H1 (cell line): ENCODE measurements around the gene TEX28. TPM values are rescaled to one million over a fixed set of nuclear protein-coding genes. Genes with fewer than 3 reads are reported as not detected.

ENCODE experiments used
- ATF3 ChIP-seq: IDR thresholded peaks from 2 replicates; pipeline ENCODE4 v1.6.1; 2011; ENCODE audit warnings: low read depth, mild to moderate bottlenecking, low read length; ENCODE audit not compliant: insufficient read depth
- CHD2 ChIP-seq: IDR thresholded peaks from 2 replicates; pipeline ENCODE4 v1.6.1; 2012; ENCODE audit warnings: low read length, improper control_type of control experiment
- RXRA ChIP-seq: IDR thresholded peaks from 2 replicates; pipeline ENCODE4 v1.6.1; 2011; ENCODE audit warnings: low read depth, mild to moderate bottlenecking, low read length, moderate library complexity; ENCODE audit not compliant: insufficient read depth
- SRF ChIP-seq: IDR thresholded peaks from 2 replicates; pipeline ENCODE4 v1.6.1; 2011; ENCODE audit warnings: mild to moderate bottlenecking, low read depth, low read length, moderate library complexity
- polyA plus RNA-seq, 7 experiments: library from polyadenylated mRNA; depleted of rRNA in 3 of 7; stranded (reverse) in 5 of 7; unstranded in 2 of 7; fragments of >200 nt in 5 of 7; fragments of 200-250 nt in 2 of 7; gene quantifications; 1 replicate in 5 of 7; 2 replicates in 1 of 7; 4 replicates in 1 of 7; pipeline versions ENCODE4 v1.2.1 to v1.2.3, GENCODE V29; 2011 to 2013; ENCODE audit warnings: missing spikeins in 2 of 7, mixed read lengths in 2 of 7
- total RNA-seq: library from RNA; stranded (reverse); fragmentation: NEBNext Ultra II Directional; extraction: Animal tissue kit (Norgen Biotek cat#: 25700); gene quantifications from 2 replicates; pipeline ENCODE4 v1.2.1, GENCODE V29; 2021

The TEX28 gene
- total and polyA plus RNA-seq, 2 of the 8 experiments (the other 6 are each of a cell fraction or from before 2014, with no cell fraction given): not detected

- TF ChIP-seq ATF3 (no peak), RXRA (no peak), CHD2 (no peak), SRF (no peak)
Measured at GRCh38 chrX:154298312-154298711, 3.4 kb upstream of the TEX28 start (continued).
